Heart right ventricle (tissue), 16 donors: ENCODE data around the gene IKZF1. TPM values are rescaled to one million over a fixed set of nuclear protein-coding genes. Genes with fewer than 3 reads are reported as not detected.

Experiments
- ATAC-seq, 8 donors: fragments of 200-7000 bp; cut with Tn5 transposase; one replicate each; pipeline ENCODE4 v1.9.1; 2020; ENCODE audit warnings: mild to moderate bottlenecking in 8 of 8, moderate library complexity in 8 of 8, moderate number of reproducible peaks in 1 of 8
- DNase-seq, 2 donors: peaks; one replicate each; pipeline ENCODE4 v3.0.0-alpha.2; 2020
- H3K27ac ChIP-seq, 10 donors: fragments of 200-600 bp; sonication (generic) in 2 of 10; one replicate each; pipeline versions ENCODE4 v1.5.0 to v1.8.0; 2020 to 2022; ENCODE audit warnings: mild to moderate bottlenecking in 3 of 10
- H3K27me3 ChIP-seq, 7 donors: fragments of 200-600 bp; one replicate each; pipeline ENCODE4 v1.8.0; 2021 to 2022; ENCODE audit warnings: mild to moderate bottlenecking in 2 of 7
- H3K36me3 ChIP-seq, 9 donors: fragments of 200-600 bp; sonication (generic) in 1 of 9; one replicate each; pipeline versions ENCODE4 v1.5.0 to v1.8.0; 2020 to 2022; ENCODE audit warnings: mild to moderate bottlenecking in 2 of 9
- H3K4me1 ChIP-seq, 9 donors: fragments of 200-600 bp; sonication (generic) in 1 of 9; one replicate each; pipeline versions ENCODE4 v1.5.0 to v1.8.0; 2020 to 2022; ENCODE audit warnings: mild to moderate bottlenecking in 4 of 9
- H3K4me3 ChIP-seq, 10 donors: fragments of 200-600 bp; sonication (generic) in 2 of 10; one replicate each; pipeline versions ENCODE4 v1.5.0 to v1.8.0; 2020 to 2022; ENCODE audit warnings: mild to moderate bottlenecking in 7 of 10, moderate library complexity in 2 of 10
- H3K9me3 ChIP-seq, 11 donors: fragments of 200-600 bp in 10 of 11; sonication (generic) in 2 of 11; one replicate each; pipeline versions ENCODE4 v1.5.0 to v1.8.0; 2013 to 2022; ENCODE audit warnings: mild to moderate bottlenecking in 2 of 11, control low read depth in 1 of 11, moderate library complexity in 1 of 11
- CTCF ChIP-seq, 9 donors: fragments of 200-600 bp; sonication (generic) in 2 of 9; IDR thresholded peaks; one replicate each; pipeline versions ENCODE4 v1.5.0 to v1.8.0; 2021 to 2022; ENCODE audit warnings: antibody characterized with exemption in 9 of 9, mild to moderate bottlenecking in 5 of 9, moderate library complexity in 1 of 9
- WGBS, 2 donors: extraction: QIAGEN DNeasy Blood & Tissue Kit; methylation state at CpG; one replicate each; pipeline ENCODE4 v1.1.7; 2013; ENCODE audit warnings: inconsistent platforms in 1 of 2; 5-methylcytosine and 5-hydroxymethylcytosine counted together
- intact Hi-C, 10 donors: fragments of 100-400 bp; cut with DNase I; formaldehyde crosslinking; loops; one replicate each; pipeline versions ENCODE4 v1.11.1 to v1.14.2; 2022
- polyA plus RNA-seq, 2 donors: library from polyadenylated mRNA; stranded (reverse); fragments of 200-250 nt; gene quantifications; one replicate each; pipeline ENCODE4 v1.2.3, GENCODE V29; 2013
- total RNA-seq, 10 donors: library from RNA; stranded (reverse); fragmentation: NEBNext Ultra II Directional in 3 of 10; extraction: Animal tissue kit (Norgen Biotek cat#: 25700) in 3 of 10; gene quantifications; one replicate each; pipeline versions ENCODE4 v1.2.1 to v1.2.4, GENCODE V29; 2021 to 2023
- donor health status: Arrhythmogenic right ventricular cardiomyopathy.
- donor health status: ischemic (EF 13 %, LVEDD 7.1; RV severe dilation, severe dysfunction).
- donor health status: healthy with polysubstance abuse.
- donor health status: DM: no; HTN: yes; CAD: no.
- donor health status: DM: no; HTN: no; CAD: no.
- donor health status: ischemic (EF 25% LVEDD 6.9; RV normal size, moderate dysfunction).
- donor health status: ischemic (EF 25% LVEDD 5.7; RV mildly dilated, moderate dysfunction).
- donor health status: healthy.
- donor health status: DM: yes; HTN: yes; CAD: no.
- donor health status: Ischemic cardiomyopathy.
- donor health status: ischemic (EF 35%, LVEDD 5.7; RV mildly dilated, moderate dysfunction).
- donor health status: nonischemic (EF 11% LVEDD 7.7; RV severe dilation, severe dysfunction).
- donor health status: DM: yes; HTN: yes; CAD: no.
- donor health status: PGD.
- donor health status: ischemic (EF 29% LVEDD 5.4; RV normal size, mild dysfunction).
- donor health status: nonischemic (EF 23%, LVEDD 6.1; RV moderate dilation, normal function).

Gene IKZF1
- total and polyA plus RNA-seq, 12 donors, result 0.46 to 20.2 (median 1.7) TPM

- Histone ChIP-seq H3K9me3 (peaks cover 0 to 17% (median 4%) of the 10 kb centered on the region in 11 donors), H3K27me3 (peaks cover 0 to 35% (median 8%) of the 10 kb centered on the region in 7 donors), H3K4me3 (no peak overlapping the region), H3K36me3 (peaks cover 0 to 17% (median 0%) of the 10 kb centered on the region in 9 donors), H3K27ac (peak overlapping the region in 1 of 10 donors; percentile 12), H3K4me1 (peaks cover 0 to 36% (median 0%) of the 10 kb centered on the region in 9 donors)
- ATAC-seq (no peak), DNase-seq (no peak)
- WGBS, 2 donors, result 83 to 88% methylated on average over 3 of the region's 3 CpGs
- TF ChIP-seq CTCF (IDR thresholded peaks at IDR 0.05), result no peak
- intact Hi-C loops, result no loop called here
These were observed 60.1 kb downstream of the IKZF1 start for GRCh38 chr7:50364645-50365044.

GRCh38 chr7:50366311-50366710 lies 61.8 kb downstream of the IKZF1 start:
- Histone ChIP-seq H3K4me3 (no peak overlapping the region), H3K27ac (peak overlapping the region in 1 of 10 donors; percentile 21), H3K36me3 (peaks cover 0 to 22% (median 0%) of the 10 kb centered on the region in 9 donors), H3K27me3 (peaks cover 0 to 33% (median 4%) of the 10 kb centered on the region in 7 donors), H3K9me3 (peaks cover 0 to 24% (median 8%) of the 10 kb centered on the region in 11 donors), H3K4me1 (peaks cover 0 to 29% (median 0%) of the 10 kb centered on the region in 9 donors)
- 31% methylated on average over 2 of the region's 2 CpGs for WGBS, 2 donors
- ATAC-seq, result no peak
- no peak for TF ChIP-seq CTCF (IDR thresholded peaks at IDR 0.05)
- DNase-seq, result no peak
- intact Hi-C loops, result no loop called here

- ATAC-seq (no peak), DNase-seq (no peak)
- H3K36me3 ChIP-seq, result peaks cover 0 to 25% (median 0%) of the 10 kb centered on the region in 9 donors
- H3K4me1 ChIP-seq, result peaks cover 0 to 22% (median 0%) of the 10 kb centered on the region in 9 donors
- intact Hi-C loops, result no loop called here
- TF ChIP-seq CTCF (IDR thresholded peaks at IDR 0.05), result no peak
- 68 to 81% methylated on average over 2 of the region's 2 CpGs for WGBS, 2 donors
- H3K9me3 ChIP-seq, result peaks cover 0 to 24% (median 8%) of the 10 kb centered on the region in 11 donors
- H3K27me3 ChIP-seq, result peaks cover 0 to 28% (median 4%) of the 10 kb centered on the region in 7 donors
- peak overlapping the region in 1 of 10 donors; percentile 44 for H3K27ac ChIP-seq
- no peak overlapping the region for H3K4me3 ChIP-seq
These were observed 62.6 kb downstream of the IKZF1 start for GRCh38 chr7:50367100-50367499.

GRCh38 chr7:50367570-50367969 lies 63.1 kb downstream of the IKZF1 start:
- Histone ChIP-seq H3K4me3 (no peak overlapping the region), H3K9me3 (peaks cover 0 to 24% (median 8%) of the 10 kb centered on the region in 11 donors), H3K27ac (peak overlapping the region in 1 of 10 donors; percentile 44), H3K4me1 (peaks cover 0 to 17% (median 0%) of the 10 kb centered on the region in 9 donors), H3K27me3 (peaks cover 0 to 28% (median 4%) of the 10 kb centered on the region in 7 donors), H3K36me3 (peaks cover 0 to 29% (median 0%) of the 10 kb centered on the region in 9 donors)
- intact Hi-C loops, result no loop called here
- TF ChIP-seq CTCF (IDR thresholded peaks at IDR 0.05), result no peak
- ATAC-seq (no peak), DNase-seq (no peak)
- WGBS, 2 donors, result 79 to 81% methylated on average over 6 of the region's 6 CpGs
